NOMO-1 treated with DMSO at 0.1 percent for 48 hours (cell line): ENCODE data around the gene ANKRD27.
A peak's percentile ranks its signal among the peaks of the same experiment; 100 is the strongest.

Experiments
- DNase-seq: peaks from one replicate; lab custom pipeline; 2025; ENCODE audit not compliant: unreplicated experiment; lab: John Stamatoyannopoulos, UW

ANKRD27 gene

DNA sequence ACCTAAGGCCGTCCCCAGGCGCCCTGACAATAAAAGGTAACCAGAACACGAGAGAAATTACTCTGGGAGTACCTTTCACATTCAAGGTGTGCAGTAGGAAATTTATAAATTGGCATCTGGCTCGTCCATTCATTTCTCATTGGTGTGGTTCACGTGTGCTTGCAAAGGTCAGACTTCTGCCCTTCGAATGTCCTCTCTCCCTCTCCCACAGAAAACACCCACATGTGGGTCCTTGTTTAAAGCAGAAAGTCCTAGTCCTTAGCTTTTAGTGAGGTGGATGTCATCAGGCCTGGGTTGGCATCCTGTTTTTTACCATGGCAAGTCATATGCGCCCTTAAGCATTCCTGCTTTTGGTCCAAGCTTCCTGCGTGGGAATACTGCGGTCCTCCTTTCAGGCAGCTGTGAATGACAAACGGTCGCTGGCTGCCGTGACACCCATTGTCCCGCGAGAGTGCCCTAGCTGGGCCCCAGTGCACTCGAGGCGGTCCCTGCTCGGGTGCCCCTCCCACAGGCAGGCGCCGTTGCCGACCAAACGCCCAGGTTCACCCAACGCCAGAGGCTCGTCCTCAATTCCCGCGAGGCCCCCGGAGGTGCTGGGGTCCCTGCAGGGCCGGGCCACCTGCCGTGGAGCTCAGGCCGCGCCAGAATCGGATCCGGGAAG, 16.4 kb upstream of the ANKRD27 start, which contains the start of gene NUDT19:
Gene NUDT19, plus strand, starts transcription at position 531 of the 661 bp plus-strand sequence. CDS start 140 bp downstream, outside the sequence.
- DNase-seq = peak; percentile 78

GRCh38 chr19:32688311-32688710, 13.3 kb upstream of the ANKRD27 start:
- no peak for DNase-seq

GRCh38 chr19:32687681-32688080, 12.7 kb upstream of the ANKRD27 start:
- DNase-seq = no peak

GRCh38 chr19:32686847-32687475, 12.0 kb upstream of the ANKRD27 start:
- no peak for DNase-seq

- no peak for DNase-seq
These were observed 7.3 kb upstream of the ANKRD27 start for GRCh38 chr19:32682317-32682716.

DNA sequence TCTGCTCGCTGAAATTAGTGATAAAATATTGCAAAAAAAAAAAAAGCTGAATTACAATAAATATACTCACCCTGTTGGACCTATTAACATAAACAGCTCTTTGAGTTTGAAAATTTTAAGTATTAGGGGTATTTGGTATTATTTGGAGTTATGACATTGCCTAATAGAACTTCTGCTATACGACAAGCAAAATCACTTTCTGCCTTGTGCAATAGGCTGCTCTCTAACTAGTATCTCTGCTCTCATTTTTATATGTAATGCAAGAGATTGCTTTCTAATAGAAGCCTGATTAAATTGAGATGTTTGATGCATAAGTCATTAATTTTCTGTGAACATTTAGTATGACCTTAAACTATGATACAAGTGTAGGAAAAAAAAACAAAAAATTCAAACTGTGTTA, 6.0 kb upstream of the ANKRD27 start:
- DNase-seq = peak; percentile 40

DNA sequence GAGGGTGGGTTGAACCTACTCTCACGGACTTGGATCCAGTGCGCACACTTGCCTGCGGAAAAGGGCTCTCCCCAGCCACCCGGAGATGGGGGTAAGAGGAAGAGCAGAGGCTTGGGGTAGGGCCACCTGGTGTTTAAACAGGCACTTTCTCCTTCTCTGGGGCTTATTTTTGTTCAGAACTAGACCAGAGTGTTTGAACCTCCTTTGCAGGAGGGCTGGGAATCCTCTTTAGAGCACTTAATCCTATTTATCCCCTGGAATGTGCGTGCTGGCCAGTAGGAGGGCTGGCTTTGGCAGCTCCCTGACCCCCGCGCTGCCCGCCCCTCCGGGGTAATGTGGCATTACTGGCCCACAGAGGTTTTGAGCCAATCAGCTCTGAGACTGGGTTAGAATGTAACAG, 2.7 kb upstream of the ANKRD27 start:
- no peak for DNase-seq

GRCh38 chr19:32676895-32677359, 1.9 kb upstream of the ANKRD27 start:
- no peak for DNase-seq

GRCh38 chr19:32676186-32676894, 1.4 kb upstream of the ANKRD27 start:
- no peak for DNase-seq

GRCh38 chr19:32675720-32676185, 773 bp upstream of the ANKRD27 start, which contains the start of gene RGS9BP:
Gene RGS9BP (plus strand): TSS chr19:32675848. CDS start chr19:32676264, 416 bp downstream.
- peak; percentile 47 for DNase-seq

DNA sequence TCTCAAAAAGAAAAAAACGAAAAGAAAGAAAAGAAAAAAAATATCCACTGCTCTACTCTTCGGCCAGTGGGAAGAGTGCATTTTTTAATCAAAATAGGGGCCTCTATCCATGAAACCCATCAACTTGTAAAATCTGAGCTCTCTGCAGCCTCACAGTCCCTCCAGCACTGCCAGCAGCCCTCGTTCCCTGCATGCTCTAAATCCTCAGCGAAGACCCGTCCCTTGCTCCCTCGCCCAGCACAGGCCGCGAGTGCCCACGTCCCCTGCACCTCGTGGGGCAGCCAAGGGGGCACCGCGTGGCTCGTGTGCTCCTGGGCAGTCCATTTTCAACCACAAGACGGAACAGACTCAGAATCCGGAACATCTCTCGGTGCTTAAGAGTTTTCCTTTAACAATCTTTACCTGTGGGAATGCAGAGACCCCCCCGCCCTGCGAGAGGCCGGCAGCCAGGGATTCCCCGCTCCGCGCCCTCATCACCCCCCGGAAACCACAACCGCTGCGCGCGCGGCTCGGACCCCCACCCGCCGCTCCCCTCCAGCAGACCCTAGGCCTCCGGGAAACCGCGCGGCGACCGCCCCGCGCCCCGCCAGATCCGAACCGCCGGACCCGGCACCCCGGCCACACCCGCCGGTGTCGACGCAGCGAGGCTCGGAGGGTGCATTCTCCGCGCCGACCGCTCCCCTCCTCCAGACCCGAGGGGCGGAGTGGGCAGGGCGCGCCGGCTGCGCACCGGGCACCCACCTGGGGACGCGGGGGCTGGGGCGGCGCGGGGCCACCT, 638 bp downstream of the ANKRD27 start:
- DNase-seq = no peak

DNA sequence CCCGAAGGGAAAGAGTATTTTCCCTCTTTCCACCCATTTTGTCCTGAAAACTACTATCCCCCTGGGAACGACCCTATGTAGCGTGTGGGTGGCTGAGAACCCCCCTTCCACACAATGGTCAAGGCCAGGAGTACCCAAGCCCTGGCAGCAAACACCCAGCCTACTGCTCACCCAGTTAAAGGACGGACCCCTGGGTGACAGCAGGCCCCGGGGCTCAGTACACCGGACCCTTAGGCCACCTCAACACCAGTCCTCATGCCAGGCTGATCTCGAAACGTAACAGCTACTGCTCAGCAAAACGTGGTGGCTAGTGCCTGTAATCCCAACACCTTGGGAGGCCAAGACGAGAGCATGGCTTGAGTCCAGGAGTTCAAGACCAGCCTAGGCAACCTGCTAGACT, 1.4 kb downstream of the ANKRD27 start:
- no peak for DNase-seq

GRCh38 chr19:32672841-32673240, 2.1 kb downstream of the ANKRD27 start:
- DNase-seq = no peak

DNA sequence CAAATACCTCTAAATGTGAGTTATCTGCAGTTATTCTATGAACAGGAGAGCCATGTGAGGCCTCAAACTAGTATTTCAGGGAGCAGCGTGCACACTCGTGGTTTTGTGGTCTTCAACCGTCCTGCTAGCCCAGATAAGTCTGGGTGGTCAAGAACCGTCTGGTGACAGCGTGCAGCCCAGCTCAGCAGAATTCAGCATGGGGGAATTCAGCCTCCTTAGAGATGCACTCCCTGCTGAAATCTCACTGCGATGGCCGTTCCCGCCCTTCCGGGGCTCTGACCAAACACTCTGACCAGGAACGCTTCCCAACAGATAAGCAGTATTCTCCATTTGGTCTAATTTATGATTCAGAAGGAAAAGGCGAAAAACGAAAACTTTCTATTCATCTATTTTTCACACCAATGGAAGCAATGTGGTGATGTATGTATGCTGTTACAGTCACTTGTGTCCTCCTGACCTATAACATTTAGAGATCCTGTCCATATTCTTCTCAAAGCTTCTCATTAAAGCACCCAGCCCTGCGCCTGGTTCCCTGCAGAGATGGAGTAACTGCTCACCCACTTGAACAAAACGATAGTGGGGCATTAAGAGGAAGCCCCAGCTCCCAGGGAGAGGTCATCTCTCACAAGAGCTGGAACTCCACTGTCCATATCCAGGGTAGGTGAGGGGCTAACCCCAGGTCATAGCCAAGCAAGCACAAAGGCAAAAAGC, 2.9 kb downstream of the ANKRD27 start:
- DNase-seq = no peak

DNA sequence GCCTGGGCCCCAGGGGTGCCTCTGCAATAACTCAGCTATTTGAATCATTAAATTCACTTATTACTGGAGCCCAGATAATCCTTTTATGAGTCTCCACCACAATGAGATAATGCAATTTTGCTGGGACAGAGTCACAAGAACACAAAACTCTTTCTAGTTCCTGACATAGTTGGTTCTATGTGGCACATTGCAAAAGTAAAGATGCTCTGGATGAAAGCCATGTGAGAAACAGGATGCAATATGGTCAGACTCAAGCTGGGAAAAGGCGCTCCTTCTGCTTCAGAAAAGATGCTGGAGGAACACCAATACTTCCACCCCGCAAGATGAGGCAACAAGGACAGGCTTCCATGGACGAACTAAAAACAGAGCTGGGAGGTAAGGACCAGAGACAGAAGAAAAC, 5.7 kb downstream of the ANKRD27 start:
- no peak for DNase-seq

- no peak for DNase-seq
These were observed 8.9 kb downstream of the ANKRD27 start for GRCh38 chr19:32666084-32666483.

GRCh38 chr19:32662186-32662585, 12.8 kb downstream of the ANKRD27 start:
- DNase-seq = peak; percentile 44

DNA sequence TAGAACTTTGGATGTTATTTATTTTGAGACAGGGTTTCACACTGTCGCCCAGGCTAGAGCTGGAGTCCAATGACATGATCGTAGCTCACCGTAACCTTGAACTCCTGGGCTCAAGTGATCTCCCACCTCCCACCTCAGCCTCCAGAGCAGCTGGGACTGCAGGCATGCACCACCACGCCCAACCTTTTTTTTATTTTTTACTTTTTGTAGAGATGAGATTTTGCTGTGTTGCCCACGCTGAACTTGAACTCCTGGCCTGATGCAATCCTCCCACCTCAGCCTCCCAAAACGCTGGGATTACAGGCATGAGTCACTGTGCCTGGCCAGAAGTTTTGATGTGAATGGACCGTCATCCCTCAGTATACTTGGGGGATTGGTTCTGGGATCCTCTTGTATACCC, 13.7 kb downstream of the ANKRD27 start:
- no peak for DNase-seq

GRCh38 chr19:32658527-32658926, 16.5 kb downstream of the ANKRD27 start:
- no peak for DNase-seq

GRCh38 chr19:32658075-32658474, 16.9 kb downstream of the ANKRD27 start:
- no peak for DNase-seq
